Ramos (cell line): ENCODE data around the gene HIPK2.

Experiments
- in situ Hi-C: fragments of 300-500 bp; cut with MboI; formaldehyde crosslinking; loops from one replicate; pipeline ENCODE4 v1.14.3; 2022; ENCODE audit warnings: low sequenced_read_pairs; ENCODE audit not compliant: unreplicated experiment

Gene HIPK2

GRCh38 chr7:139777948-139778841, at the start of gene HIPK2:
Gene HIPK2, minus strand, starts transcription at chr7:139777998. Its CDS starts 375 bp downstream, at chr7:139777623.
- in situ Hi-C loops: no loop called here

- in situ Hi-C loops: no loop called here
Observed at GRCh38 chr7:139827042-139827441, 49.2 kb upstream of the HIPK2 start.

GRCh38 chr7:139825666-139826290, 48.0 kb upstream of the HIPK2 start:
- in situ Hi-C loops: no loop called here

- in situ Hi-C loops: no loop called here
Observed at GRCh38 chr7:139823959-139824521, 46.2 kb upstream of the HIPK2 start.

GRCh38 chr7:139822855-139823254, 45.1 kb upstream of the HIPK2 start:
- in situ Hi-C loops: no loop called here

GRCh38 chr7:139821349-139822105, 43.7 kb upstream of the HIPK2 start:
- in situ Hi-C loops: no loop called here

GRCh38 chr7:139820089-139820488, 42.3 kb upstream of the HIPK2 start:
- in situ Hi-C loops: no loop called here

GRCh38 chr7:139817249-139817648, 39.5 kb upstream of the HIPK2 start:
- in situ Hi-C loops: no loop called here

- in situ Hi-C loops: no loop called here
Observed at GRCh38 chr7:139813689-139814088, 35.9 kb upstream of the HIPK2 start.

- in situ Hi-C loops: no loop called here
Observed at GRCh38 chr7:139813151-139813550, 35.4 kb upstream of the HIPK2 start.

- in situ Hi-C loops: no loop called here
Observed at GRCh38 chr7:139811066-139811465, 33.3 kb upstream of the HIPK2 start.

- in situ Hi-C loops: no loop called here
Observed at GRCh38 chr7:139808846-139809442, 31.1 kb upstream of the HIPK2 start.

GRCh38 chr7:139808427-139808826, 30.6 kb upstream of the HIPK2 start:
- in situ Hi-C loops: no loop called here

GRCh38 chr7:139807009-139807408, 29.2 kb upstream of the HIPK2 start:
- in situ Hi-C loops: no loop called here

GRCh38 chr7:139804571-139804970, 26.8 kb upstream of the HIPK2 start:
- in situ Hi-C loops: no loop called here

GRCh38 chr7:139799586-139799985, 21.8 kb upstream of the HIPK2 start:
- in situ Hi-C loops: loop anchor here (10.0 kb wide), 1 partner anchor 65 kb away; no protein-coding TSS in a partner anchor

GRCh38 chr7:139798892-139799291, 21.1 kb upstream of the HIPK2 start:
- in situ Hi-C loops: loop anchor here (10.0 kb wide), 1 partner anchor 64 kb away; no protein-coding TSS in a partner anchor

GRCh38 chr7:139798221-139798620, 20.4 kb upstream of the HIPK2 start:
- in situ Hi-C loops: loop anchor here (10.0 kb wide), 1 partner anchor 63 kb away; no protein-coding TSS in a partner anchor

GRCh38 chr7:139797607-139798006, 19.8 kb upstream of the HIPK2 start:
- in situ Hi-C loops: loop anchor here (10.0 kb wide), 1 partner anchor 63 kb away; no protein-coding TSS in a partner anchor

- in situ Hi-C loops: loop anchor here (10.0 kb wide), 1 partner anchor 57 kb away; no protein-coding TSS in a partner anchor
Observed at GRCh38 chr7:139791316-139791715, 13.5 kb upstream of the HIPK2 start.
